GM19240 (cell line): Measurements from ENCODE around the gene NAALADL2.
"Not testable (repeated sequence)": the region's sequence is repeated elsewhere in the genome, so short reads cannot be mapped to it uniquely, and the experiment has no call there.

Experiments
- DNase-seq: peaks from one replicate; pipeline ENCODE4 v3.0.0; 2011; ENCODE audit warnings: low spot score; ENCODE audit not compliant: insufficient read length

Gene NAALADL2

DNA sequence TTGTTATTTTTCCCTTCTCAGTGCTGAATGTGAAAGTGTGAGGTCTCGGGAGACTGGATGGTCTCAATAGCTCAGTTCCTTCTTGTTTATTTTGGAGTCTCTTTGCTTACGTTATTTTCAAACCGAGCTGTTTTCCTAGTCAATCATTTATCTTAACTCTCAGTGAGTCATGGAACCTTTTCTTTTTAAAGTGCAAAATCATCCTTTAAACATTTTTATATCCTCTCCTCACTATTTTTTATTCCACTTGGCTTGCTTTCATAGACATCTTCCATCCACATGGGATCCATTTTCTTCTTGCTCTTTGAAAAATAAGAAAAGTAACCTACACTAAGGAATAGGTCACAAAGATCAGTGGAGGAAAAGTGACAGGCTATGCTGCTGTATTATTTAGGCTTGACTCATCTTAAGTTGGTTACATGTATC is 497.8 kb downstream of the NAALADL2 start:
- DNase-seq = no peak

DNA sequence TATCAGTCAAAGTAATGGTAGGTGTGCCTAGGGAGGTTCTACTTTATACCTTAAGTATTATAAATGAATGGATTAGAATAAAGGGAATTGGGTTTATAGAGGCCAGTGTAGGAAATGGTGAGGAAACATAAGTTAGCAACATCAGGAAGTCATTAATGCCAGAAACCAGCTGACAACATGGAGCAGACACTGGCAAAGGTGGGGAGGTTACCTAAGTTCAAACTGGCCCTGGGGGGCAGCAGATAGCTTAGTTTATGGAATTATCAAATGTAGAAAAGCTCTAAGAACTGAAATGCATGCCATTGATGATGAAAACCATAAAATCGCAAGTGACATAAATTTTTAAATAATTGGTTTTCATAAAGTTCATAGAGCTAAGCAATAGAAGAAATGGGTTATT is 498.6 kb downstream of the NAALADL2 start:
- no peak for DNase-seq

DNA sequence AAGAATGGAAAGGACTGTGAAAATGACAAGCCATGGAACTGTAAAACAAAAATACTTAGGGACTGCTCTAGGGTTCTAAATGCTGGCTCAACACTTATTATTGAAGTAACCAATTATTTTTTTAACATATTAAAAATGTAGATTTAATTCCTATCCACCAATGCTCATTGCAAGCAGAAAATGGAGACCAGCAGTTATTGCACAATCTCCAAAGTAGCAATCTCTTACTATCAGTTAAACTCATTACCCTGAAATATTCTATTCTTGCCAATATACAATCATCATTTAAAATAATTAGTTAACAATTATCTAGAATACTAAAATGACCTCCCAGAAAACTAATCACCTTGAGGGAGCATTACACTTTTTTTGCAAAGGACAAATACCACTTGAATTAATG is 499.8 kb downstream of the NAALADL2 start:
- no peak for DNase-seq

DNA sequence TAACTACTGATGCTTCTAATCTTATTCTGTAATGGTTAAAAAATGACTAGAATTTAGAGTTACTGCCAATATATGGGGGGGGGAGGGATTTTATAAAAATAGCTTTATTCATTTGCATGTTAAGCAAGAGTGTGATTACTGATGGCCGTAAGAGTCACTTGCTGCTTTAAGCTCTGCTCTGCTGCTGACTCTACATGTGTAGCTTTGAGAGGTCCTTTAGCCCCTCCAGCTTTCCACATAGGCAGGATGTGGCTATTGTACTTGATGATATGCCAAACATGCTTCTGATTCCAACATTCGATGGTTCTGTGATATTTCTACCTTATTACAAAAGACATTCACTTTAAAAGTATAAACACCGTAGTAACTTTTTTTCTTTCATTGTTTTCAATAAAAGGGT is 511.3 kb downstream of the NAALADL2 start:
- DNase-seq = not testable (repeated sequence)

DNA sequence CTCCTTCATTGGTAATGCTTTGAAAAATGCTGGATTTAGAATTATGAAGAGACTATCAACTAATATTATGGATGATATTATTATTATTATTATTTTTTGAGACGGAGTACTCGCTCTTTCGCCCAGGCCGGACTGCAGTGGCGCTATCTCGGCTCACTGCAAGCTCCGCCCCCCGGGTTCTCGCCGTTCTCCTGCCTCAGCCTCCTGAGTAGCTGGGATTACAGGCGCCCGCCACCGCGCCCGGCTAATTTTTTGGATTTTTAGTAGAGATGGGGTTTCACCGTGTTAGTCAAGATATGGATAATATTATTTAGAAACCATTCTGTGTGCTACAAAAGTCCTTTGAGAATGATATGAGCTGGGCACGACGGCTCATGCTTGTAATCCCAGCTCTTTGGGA is 512.1 kb downstream of the NAALADL2 start:
- not testable (repeated sequence) for DNase-seq

DNA sequence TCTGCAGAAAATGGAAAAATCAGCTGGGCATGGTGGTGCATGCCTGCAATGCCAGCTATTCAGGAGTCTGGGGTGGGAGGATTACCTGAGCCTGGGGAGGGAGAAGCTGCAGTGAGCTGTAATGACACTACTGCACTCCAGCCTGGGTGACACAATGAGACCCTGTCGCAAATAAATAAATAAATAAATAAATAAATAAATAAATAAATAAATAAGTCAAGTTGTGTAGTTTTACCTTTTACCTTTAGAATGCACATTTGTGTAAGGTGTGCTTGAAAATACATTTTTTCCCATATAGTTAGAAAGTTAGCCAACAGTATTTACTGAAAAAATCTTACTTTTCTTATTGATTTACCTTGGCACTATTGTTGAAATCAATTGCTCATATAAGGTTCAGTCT is 515.6 kb downstream of the NAALADL2 start:
- no peak for DNase-seq

DNA sequence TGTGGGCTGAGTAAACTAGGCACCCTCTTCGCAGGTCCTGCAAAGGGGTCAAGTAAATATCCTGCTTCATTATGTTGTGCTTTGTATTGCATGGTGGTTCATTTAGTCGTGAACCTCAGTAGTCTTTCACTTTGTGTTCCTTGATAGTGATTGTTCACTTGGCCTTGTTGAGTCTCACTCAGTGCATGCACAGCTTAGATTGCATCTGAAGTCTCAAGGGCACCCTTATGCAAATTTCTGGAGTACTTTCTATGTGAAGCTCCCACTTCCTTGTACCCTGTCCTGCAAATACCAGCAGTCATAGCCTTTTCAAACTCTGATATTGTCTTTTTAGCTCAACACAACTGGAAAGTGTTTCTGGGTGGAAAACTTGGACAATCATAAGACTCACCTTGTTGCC is 519.2 kb downstream of the NAALADL2 start:
- no peak for DNase-seq

DNA sequence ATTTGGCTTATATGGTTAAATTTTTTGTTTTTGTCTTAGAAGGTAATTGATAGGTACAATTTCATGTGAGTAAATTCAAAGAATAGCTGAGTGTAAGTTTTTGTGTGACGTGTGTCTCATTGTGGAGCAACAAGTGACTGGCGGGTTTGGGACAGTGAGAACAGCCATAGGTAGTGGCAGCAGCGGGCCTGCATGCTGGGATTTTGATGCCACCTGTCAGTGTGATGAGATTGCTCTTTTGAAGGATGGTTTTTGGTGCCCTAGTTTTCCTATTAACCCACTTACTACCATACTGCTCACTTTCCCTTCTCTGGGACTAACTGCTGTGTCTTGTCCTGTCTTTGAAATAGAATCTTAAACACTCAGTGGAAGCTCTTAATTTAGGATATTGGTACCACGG is 522.6 kb downstream of the NAALADL2 start:
- DNase-seq = no peak

DNA sequence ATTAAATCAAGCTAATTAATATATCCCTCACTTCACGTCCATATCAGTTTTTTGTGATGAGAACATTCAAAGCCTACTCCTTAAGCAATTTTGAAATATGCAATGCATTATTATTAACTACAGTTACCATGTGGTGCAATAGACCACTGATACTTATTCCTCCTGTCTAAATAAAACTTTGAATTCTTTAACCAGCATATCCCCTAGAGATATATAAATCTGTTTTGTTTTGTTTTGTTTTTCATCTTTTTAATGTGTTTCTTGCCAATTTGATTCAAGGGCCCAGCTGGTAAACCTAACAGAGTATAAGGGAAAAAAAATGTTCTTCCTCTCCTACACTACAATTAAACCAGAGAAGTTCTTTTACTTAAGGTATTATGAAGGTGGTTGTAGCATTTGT is 524.2 kb downstream of the NAALADL2 start:
- DNase-seq = no peak

DNA sequence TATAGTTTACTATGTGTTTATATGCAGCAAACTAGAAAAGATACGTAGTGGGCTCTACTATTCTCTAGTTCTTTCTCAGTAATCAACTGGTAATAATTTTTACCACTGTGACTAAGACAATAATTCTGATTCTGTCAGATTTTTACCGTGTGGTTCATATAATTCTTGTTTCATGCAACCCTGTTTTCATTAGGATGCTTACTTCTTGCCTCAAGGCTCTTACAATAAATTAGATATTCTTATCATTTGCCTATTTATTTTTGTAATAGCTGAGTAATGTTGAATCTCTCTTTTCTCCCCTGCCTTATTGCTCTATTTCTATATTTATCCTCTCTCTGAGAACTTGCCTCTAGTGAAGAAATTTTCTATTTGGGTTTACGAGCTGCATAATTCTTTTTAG is 524.7 kb downstream of the NAALADL2 start:
- no peak for DNase-seq

DNA sequence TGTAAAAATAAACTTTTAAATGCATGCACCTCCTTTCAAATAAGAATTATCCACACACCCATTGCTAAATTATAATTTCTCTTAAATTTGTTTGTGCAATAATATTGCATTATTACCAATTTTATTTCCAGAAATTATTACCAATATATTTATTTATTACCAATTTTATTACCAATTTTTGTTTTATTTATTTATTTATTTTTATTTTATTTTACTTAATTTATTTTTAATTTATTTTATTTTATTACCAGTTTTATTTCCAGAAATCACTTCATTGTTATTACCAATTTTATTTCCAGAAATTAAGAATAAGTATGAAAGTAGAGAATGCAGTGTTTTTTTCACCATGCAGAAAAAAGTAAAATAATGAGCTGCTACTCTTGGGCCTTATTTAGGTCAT is 525.4 kb downstream of the NAALADL2 start:
- DNase-seq = no peak

DNA sequence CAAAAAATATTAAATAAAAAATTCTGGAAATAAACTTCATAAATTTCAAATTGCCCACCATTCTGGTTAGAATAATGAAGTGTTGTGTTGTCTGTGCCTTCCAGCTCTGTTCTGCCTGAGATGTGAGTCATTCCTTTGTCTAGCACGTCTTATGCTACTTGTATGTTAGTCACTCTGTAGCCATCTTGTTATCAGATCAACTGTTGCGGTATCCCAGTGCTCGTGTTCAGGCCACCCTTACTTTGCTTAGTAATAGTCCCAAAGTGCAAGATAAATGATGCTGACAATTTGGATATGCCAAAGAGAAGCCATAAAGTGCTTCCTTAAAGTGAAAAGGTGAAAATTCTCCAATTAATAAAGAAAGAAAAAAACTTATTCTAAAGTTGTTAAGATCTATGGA is 527.5 kb downstream of the NAALADL2 start:
- DNase-seq = no peak

DNA sequence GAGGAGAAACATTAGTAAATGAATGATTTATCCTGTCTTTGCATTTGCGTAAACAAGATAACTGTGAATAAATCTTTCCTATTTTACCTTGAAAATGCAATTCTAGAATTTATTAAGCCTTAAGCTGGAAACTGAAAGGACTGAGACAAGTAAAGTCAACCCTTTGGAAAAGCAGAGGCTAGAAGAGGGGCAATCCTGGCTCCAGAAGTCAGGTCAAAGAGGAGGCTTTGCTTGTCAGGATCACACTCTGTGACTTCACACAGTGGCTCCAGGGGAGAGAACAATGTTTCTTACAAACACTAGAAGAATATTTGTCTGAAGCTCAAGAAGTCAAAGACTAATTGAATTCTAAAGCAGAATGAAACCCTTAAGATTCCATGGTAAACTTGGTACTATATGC is 530.4 kb downstream of the NAALADL2 start:
- DNase-seq = no peak

DNA sequence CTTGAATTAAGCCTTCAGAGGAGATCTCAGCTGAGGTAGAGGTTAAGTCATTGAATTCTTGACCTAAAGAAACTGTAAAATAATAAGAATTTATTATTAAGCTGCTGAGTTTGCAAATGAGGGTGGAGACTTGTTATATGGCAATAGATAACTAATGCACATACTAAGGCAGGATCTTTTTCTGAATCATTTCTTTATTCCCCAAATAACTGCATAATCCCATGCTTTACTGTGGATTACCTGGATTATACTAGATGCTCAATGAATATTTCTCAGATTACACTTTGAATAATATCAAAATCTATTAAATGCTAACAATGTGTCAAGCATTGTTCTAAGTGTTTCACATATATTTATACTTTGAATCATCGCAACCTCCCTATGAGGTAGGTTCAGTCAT is 532.5 kb downstream of the NAALADL2 start:
- no peak for DNase-seq

DNA sequence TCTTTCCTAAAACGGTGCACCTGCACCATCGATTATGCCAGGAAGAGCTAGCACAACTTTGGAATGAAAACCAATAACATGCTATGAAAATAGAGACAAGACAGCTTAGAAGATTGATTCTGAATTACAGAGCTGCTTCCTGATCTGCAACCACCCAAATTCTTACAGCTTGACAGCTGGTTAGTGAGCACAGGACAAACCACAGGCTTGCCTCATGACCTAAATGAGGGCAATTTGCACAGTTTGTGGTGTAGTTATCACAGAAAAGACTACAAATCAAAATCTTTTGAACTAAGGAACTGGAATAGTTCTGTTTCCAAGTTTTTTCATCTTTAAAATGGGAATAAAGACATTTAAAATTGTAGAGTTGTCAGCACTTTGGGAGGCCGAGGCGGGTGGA is 533.5 kb downstream of the NAALADL2 start:
- no peak for DNase-seq

DNA sequence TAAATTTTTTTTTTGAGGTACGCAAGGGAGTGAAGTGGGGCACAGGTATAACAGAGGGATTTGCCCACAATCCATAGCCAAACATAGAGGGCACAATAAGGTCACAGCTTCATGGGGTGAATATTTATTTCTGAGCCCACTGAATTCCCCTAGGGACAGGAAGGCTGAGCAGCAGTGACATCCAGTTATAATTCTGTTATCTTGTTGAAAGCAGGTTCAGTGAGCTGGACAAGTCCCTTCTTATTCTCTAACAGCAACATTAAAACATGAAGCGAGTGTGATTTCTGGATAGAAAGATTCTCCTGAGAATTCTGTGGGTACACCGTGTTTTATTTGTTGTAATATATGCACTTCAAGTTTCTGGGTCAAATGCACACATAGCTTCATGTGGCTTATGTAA is 538.2 kb downstream of the NAALADL2 start:
- DNase-seq = no peak

DNA sequence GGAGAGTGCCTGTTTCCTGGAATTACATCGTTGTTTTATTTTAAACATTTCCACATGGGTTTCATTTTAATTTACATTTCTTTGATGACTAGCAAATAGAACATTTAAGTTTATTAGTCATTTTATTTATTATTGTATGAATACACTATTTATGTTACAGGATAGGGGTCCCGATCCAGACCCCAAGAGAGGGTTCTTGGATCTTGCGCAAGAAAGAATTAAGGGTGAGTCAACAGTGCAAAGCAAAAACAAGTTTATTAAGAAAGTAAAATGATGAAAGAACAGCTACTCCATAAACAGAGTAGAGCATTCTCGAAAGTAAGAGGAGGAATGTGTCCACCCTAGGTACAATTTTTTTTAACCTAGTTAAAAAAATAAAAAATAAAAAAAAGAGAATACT is 539.5 kb downstream of the NAALADL2 start:
- DNase-seq = no peak

DNA sequence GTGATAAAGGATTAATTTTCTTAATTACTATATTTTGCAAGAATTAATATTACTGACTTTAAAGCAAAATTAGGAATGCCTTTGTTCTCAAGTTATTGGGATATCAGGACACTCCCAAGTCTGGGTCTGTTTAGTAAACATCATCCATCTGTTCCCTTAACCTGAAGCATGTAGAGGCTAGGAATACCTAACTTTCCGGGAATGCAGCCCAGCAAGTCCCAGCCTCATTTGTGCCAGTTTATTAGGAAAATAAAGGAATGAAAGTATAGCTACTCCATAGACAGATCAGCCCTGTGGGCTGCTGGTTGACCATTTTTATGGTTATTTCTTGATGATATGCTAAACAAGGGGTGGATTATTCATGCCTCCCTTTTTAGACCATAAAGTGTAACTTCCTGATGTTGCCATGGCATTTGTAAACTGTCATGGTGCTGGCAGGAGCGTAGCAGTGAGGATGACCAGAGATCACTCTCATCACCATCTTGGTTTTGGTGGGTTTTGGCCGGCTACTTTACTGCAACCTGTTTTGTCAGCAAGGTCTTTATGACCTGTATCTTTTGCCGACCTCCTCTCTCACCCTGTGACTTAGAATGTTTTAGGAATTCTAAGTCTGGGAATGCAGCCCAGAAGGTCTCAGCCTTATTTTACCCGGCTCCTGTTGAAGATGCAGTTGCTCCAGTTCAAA is 540.2 kb downstream of the NAALADL2 start:
- no peak for DNase-seq

DNA sequence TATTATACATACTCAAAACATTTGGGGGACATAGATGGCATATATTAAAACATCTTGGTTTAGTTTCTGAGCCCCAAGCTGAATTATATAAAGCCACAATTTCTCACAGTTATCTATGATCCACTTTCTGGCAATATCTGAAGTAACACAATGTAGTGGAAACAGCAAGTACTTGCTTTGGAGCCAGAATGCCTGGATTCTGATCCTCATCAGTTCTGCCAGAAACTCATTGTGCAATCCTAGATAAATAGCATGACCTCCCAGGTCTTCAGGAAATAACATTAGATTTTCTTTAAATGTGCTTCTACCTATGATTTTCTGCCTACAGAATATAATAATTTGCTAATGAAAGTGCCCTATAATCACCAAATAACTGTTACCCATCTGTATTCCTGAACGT is 544.9 kb downstream of the NAALADL2 start:
- DNase-seq = no peak

DNA sequence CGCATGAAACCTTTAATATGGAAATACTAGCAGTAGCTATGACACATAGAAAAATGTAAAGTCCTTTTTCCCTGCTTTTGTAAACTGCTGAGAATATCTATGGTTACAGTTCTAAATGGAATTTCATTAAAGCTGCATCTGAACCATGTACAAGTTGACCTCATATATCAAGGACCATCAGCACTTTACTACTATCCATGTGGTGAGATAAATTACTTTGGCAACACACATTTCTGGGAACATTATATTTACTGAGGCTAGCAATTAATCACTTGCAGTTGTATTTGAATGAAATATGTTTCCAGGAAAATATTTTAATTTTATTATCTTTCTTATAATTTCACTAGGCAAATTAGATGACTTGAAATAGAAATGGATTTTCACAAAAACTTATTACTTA is 545.5 kb downstream of the NAALADL2 start:
- no peak for DNase-seq

DNA sequence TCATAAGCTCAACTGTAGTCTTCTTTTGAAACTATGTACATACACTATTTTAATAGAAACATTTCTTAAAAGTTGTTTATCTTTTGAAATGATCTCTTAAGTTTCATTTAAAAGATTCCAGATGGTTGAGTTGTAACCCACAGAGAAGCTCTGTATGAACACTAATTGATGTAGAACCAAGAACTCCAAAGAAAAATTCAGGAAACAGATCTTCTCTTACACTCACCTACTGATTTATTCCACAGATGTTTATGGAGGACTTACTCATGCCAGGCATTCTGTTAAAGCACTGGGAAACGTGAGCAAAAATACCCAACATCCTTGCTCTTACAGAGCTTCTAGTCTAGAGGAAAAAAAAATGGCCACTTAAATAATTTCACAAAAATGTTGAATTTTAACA is 551.1 kb downstream of the NAALADL2 start:
- DNase-seq = no peak

DNA sequence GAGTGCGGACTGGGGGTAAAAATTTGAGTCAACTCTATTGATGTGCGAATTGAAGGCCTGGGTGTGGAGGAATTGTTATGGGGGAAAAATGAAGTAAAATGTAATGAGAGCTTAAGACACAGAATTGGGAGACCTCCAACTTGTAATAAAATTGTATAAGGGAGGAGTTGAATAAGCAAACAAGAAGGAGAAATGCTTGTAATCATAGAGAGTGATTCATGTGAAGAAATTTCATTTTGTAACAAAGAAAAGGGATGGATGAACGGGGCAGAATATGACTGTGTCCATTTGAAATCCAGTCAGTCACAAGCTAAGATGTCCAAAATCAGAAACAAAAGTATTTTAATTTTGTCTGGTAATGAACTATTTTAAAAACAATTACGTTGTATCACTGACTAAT is 552.3 kb downstream of the NAALADL2 start:
- no peak for DNase-seq

DNA sequence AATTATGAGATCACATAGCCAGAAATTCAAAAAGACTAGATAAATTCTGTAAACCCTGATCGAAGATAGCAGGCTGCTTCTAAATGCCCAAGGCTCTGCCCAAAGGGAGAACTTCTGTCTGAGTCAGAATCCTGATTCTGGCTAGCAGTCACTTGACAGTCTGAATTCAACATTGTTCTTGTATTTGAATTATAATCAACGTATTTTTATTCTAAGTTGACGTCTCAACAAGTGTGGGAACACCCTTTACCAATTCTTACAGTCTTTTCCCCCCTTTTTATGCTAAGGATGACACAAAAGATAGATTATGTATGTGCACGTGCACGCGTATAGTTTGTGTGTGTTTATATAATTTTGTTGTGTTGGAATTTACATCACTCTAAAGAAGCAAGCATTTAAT is 552.8 kb downstream of the NAALADL2 start:
- no peak for DNase-seq

DNA sequence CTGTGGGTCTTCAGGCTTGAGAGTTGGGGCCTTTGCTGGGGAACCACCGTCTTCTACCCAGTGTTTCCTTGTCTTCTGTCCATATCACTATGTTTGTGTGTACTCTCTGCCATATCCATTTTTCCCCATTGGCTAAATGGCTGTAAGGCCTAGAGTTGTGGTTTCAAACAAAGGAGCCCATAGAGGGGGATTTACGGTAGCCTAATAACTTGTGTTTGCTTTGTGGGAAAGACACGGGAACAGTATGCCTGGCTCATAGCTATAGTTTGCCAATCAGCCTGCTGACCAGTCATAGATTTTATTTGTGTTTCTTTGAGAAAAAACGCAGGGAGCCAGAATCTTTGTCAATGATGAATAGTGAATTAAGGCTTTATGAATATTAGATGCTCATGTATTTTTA is 554.8 kb downstream of the NAALADL2 start:
- DNase-seq = no peak
